Endothelial cell of umbilical vein (primary cell): ENCODE measurements around the gene RUNX2. TPM values are rescaled to one million over a fixed set of nuclear protein-coding genes. Genes with fewer than 3 reads are reported as not detected.

Source experiments
- BruUV-seq: library from RNA; stranded (reverse); fragments of 400-500 nt; replicated peaks from 2 replicates; lab custom pipeline; 2021; lab: Mats Ljungman, UMichigan
- CTCF ChIA-PET: fragments of 300-600, 350-600 bp; sonication (Branson Sonifier 250); formaldehyde crosslinking; loops from one replicate; lab custom pipeline; 2021; ENCODE audit warnings: antibody characterized with exemption, inconsistent platforms; lab: Charles Lee
- POLR2A ChIA-PET: fragments of 300-600, 350-600 bp; sonication (Branson Sonifier 250); formaldehyde crosslinking; loops from one replicate; lab custom pipeline; 2021; ENCODE audit warnings: antibody characterized with exemption, inconsistent platforms; lab: Charles Lee
- DNase-seq: peaks from one replicate; pipeline ENCODE4 v3.0.0-alpha.2; 2011; ENCODE audit warnings: low read depth, low spot score
- FAIRE-seq: peaks from 2 replicates; lab custom pipeline; 2011; peaks lifted over from hg19 to GRCh38; lab: Jason Lieb, UNC
- H2AFZ ChIP-seq: 2 replicates; pipeline ENCODE4 v1.6.0; 2012; ENCODE audit warnings: low read depth, low read length, control low read depth, inconsistent platforms
- H3K27ac ChIP-seq: 2 replicates; pipeline ENCODE4 v1.5.1; 2011; ENCODE audit warnings: low read depth, mild to moderate bottlenecking, control low read depth, low read length, moderate library complexity; ENCODE audit not compliant: insufficient read depth
- H3K27me3 ChIP-seq, 2 experiments: 2 replicates each; pipeline versions ENCODE4 v1.6.0 to v1.6.1; 2011; ENCODE audit warnings: low read length in 2 of 2, mixed read lengths in 1 of 2; ENCODE audit not compliant: control insufficient read depth in 2 of 2, insufficient read depth in 2 of 2
- H3K36me3 ChIP-seq, 2 experiments: 2 replicates in 1 of 2; 3 replicates in 1 of 2; pipeline ENCODE4 v1.5.1; 2011; ENCODE audit warnings: low read length in 2 of 2, mild to moderate bottlenecking in 1 of 2, moderate library complexity in 1 of 2; ENCODE audit not compliant: control insufficient read depth in 2 of 2, insufficient read depth in 2 of 2; ENCODE audit errors: extremely low read depth in 1 of 2
- H3K4me1 ChIP-seq: 3 replicates; pipeline ENCODE4 v1.5.1; 2011; ENCODE audit warnings: mild to moderate bottlenecking, low read length; ENCODE audit not compliant: control insufficient read depth, insufficient read depth; ENCODE audit errors: extremely low read depth
- H3K4me2 ChIP-seq: 2 replicates; pipeline ENCODE4 v1.6.1; 2011; ENCODE audit warnings: low read length, control low read depth, mixed read lengths; ENCODE audit not compliant: insufficient read depth
- H3K4me3 ChIP-seq, 3 experiments: fragments of 200-600 bp in 1 of 3; sonication (generic), shearing (Covaris generic) in 1 of 3; replicated peaks in 1 of 3; 2 replicates each; pipeline ENCODE4 v1.5.1; 2011 to 2016; ENCODE audit warnings: control low read depth in 3 of 3, low read length in 3 of 3, mild to moderate bottlenecking in 2 of 3, inconsistent platforms in 1 of 3, low read depth in 1 of 3, moderate library complexity in 1 of 3; ENCODE audit not compliant: insufficient read depth in 1 of 3
- H3K79me2 ChIP-seq: 2 replicates; pipeline ENCODE4 v1.6.0; 2012; ENCODE audit warnings: low read length, inconsistent platforms; ENCODE audit not compliant: control insufficient read depth, insufficient read depth
- H3K9ac ChIP-seq: replicated peaks from 2 replicates; pipeline ENCODE3; 2011; ENCODE audit warnings: low read length, control low read depth; ENCODE audit not compliant: insufficient read depth; ENCODE audit errors: extremely low read depth
- H3K9me1 ChIP-seq: replicated peaks from 3 replicates; pipeline ENCODE4 v1.6.0; 2011; ENCODE audit warnings: mild to moderate bottlenecking, low read length; ENCODE audit not compliant: control insufficient read depth, insufficient read depth; ENCODE audit errors: extremely low read depth
- H3K9me3 ChIP-seq: replicated peaks from 2 replicates; pipeline ENCODE4 v1.5.1; 2012; ENCODE audit warnings: low read length, inconsistent platforms; ENCODE audit not compliant: control insufficient read depth, insufficient read depth
- H4K20me1 ChIP-seq: replicated peaks from 2 replicates; pipeline ENCODE3; 2011; ENCODE audit warnings: mild to moderate bottlenecking, low read length; ENCODE audit not compliant: control insufficient read depth, insufficient read depth; ENCODE audit errors: extremely low read depth
- EZH2 ChIP-seq: IDR thresholded peaks from 2 replicates; pipeline ENCODE4 v1.6.1; 2012; ENCODE audit warnings: borderline replicate concordance, low read depth, mild to moderate bottlenecking, moderate library complexity, low read length, inconsistent platforms; ENCODE audit not compliant: severe bottlenecking
- FOS ChIP-seq: IDR thresholded peaks from 2 replicates; pipeline ENCODE4 v1.6.1; 2011; ENCODE audit warnings: mild to moderate bottlenecking, low read length, moderate library complexity, borderline replicate concordance; ENCODE audit not compliant: insufficient read depth
- GATA2 ChIP-seq: IDR thresholded peaks from 2 replicates; pipeline ENCODE4 v1.7.0; 2011; ENCODE audit warnings: low read depth, mild to moderate bottlenecking, moderate library complexity, mixed read lengths, low read length; ENCODE audit not compliant: insufficient read length, insufficient read depth
- JUN ChIP-seq: IDR thresholded peaks from 2 replicates; pipeline ENCODE4 v1.6.1; 2011; ENCODE audit warnings: borderline replicate concordance, low read depth; ENCODE audit not compliant: insufficient read length, insufficient read depth
- MYC ChIP-seq: IDR thresholded peaks from one replicate; pipeline ENCODE4 v1.6.1; 2011; ENCODE audit warnings: mild to moderate bottlenecking, low read depth, low read length
- POLR2A ChIP-seq: IDR thresholded peaks from 2 replicates; pipeline ENCODE4 v1.6.1; 2012; ENCODE audit warnings: low read depth, mild to moderate bottlenecking, control low read depth, low read length
- POLR2AphosphoS5 ChIP-seq: IDR thresholded peaks from 2 replicates; pipeline ENCODE4 v1.6.1; 2012; ENCODE audit warnings: low read depth, mild to moderate bottlenecking, control low read depth, low read length, moderate library complexity; ENCODE audit not compliant: insufficient read depth
- dilution Hi-C: fragments of 300-500 bp; cut with MboI; formaldehyde crosslinking; loops from one replicate; pipeline ENCODE4 v1.15.0; 2019; ENCODE audit warnings: low sequenced_read_pairs; ENCODE audit not compliant: extremely low pct_ligation_motif_present
- intact Hi-C: fragments of 100-400 bp; cut with micrococcal nuclease; formaldehyde crosslinking; loops from one replicate; pipeline ENCODE4 v1.10.0; 2022
- polyA plus RNA-seq, 4 experiments: library from polyadenylated mRNA; depleted of rRNA in 3 of 4; stranded (reverse) in 3 of 4; unstranded in 1 of 4; fragments of >200 nt; gene quantifications; 2 replicates each; pipeline versions ENCODE4 v1.2.1 to v1.2.3, GENCODE V29; 2011 to 2012; ENCODE audit warnings: missing spikeins in 1 of 4
- total RNA-seq: library from RNA; stranded (reverse); gene quantifications from 2 replicates; pipeline ENCODE4 v1.2.3, GENCODE V29; 2021
- TF ChIP-seq, protein P1 (sequence below), 2 donors: IDR thresholded peaks; 1 replicate in 1 of 2; 2 replicates in 1 of 2; pipeline ENCODE4 v1.5.1; 2011; ENCODE audit warnings: low read length in 2 of 2, mild to moderate bottlenecking in 2 of 2, moderate library complexity in 2 of 2, control low read depth in 1 of 2, inconsistent platforms in 1 of 2, low read depth in 1 of 2; ENCODE audit not compliant: insufficient read depth in 1 of 2; ENCODE audit errors: extremely low read depth in 1 of 2
- TF ChIP-seq, protein P2 (sequence below): IDR thresholded peaks from 2 replicates; pipeline ENCODE4 v1.6.1; 2011; ENCODE audit not compliant: insufficient read depth, insufficient read length

Gene RUNX2
- total and polyA plus RNA-seq, 2 donors (not counting 3 experiments of a cell fraction or from before 2014, with no cell fraction given) = 0.06 TPM; not detected in 1

GRCh38 chr6:45584127-45584526 is 256.0 kb downstream of the RUNX2 start:
- TF ChIP-seq, protein P1, sequence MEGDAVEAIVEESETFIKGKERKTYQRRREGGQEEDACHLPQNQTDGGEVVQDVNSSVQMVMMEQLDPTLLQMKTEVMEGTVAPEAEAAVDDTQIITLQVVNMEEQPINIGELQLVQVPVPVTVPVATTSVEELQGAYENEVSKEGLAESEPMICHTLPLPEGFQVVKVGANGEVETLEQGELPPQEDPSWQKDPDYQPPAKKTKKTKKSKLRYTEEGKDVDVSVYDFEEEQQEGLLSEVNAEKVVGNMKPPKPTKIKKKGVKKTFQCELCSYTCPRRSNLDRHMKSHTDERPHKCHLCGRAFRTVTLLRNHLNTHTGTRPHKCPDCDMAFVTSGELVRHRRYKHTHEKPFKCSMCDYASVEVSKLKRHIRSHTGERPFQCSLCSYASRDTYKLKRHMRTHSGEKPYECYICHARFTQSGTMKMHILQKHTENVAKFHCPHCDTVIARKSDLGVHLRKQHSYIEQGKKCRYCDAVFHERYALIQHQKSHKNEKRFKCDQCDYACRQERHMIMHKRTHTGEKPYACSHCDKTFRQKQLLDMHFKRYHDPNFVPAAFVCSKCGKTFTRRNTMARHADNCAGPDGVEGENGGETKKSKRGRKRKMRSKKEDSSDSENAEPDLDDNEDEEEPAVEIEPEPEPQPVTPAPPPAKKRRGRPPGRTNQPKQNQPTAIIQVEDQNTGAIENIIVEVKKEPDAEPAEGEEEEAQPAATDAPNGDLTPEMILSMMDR (IDR thresholded peaks at IDR 0.05; ENCODE audit: extremely low read depth in 1 of 2, insufficient read depth in 1 of 2, low read depth in 1 of 2, low read length in 2 of 2) = no peak
- TF ChIP-seq FOS = no peak
- no TSS peak for BruUV-seq
- Histone ChIP-seq H3K4me3 (no peak overlapping the region), H3K9me1 (no peaks in the 10 kb centered on the region), H3K79me2 (no peaks in the 10 kb centered on the region), H3K27ac (no peak overlapping the region), H3K9me3 (no peaks in the 10 kb centered on the region), H3K36me3 (no peaks in the 10 kb centered on the region), H3K27me3 (peaks cover 0 to 1% of the 10 kb centered on the region in 2 experiments), H4K20me1 (no peaks in the 10 kb centered on the region), H3K9ac (no peak overlapping the region), H3K4me2 (no peak overlapping the region), H3K4me1 (no peaks in the 10 kb centered on the region), H2AFZ (no peak overlapping the region)
- FAIRE-seq = no peak
- intact Hi-C loops = no loop called here
- CTCF ChIA-PET = no interaction called here
- DNase-seq = no peak
- dilution Hi-C loops = no loop called here
- POLR2A ChIA-PET = no interaction called here

DNA sequence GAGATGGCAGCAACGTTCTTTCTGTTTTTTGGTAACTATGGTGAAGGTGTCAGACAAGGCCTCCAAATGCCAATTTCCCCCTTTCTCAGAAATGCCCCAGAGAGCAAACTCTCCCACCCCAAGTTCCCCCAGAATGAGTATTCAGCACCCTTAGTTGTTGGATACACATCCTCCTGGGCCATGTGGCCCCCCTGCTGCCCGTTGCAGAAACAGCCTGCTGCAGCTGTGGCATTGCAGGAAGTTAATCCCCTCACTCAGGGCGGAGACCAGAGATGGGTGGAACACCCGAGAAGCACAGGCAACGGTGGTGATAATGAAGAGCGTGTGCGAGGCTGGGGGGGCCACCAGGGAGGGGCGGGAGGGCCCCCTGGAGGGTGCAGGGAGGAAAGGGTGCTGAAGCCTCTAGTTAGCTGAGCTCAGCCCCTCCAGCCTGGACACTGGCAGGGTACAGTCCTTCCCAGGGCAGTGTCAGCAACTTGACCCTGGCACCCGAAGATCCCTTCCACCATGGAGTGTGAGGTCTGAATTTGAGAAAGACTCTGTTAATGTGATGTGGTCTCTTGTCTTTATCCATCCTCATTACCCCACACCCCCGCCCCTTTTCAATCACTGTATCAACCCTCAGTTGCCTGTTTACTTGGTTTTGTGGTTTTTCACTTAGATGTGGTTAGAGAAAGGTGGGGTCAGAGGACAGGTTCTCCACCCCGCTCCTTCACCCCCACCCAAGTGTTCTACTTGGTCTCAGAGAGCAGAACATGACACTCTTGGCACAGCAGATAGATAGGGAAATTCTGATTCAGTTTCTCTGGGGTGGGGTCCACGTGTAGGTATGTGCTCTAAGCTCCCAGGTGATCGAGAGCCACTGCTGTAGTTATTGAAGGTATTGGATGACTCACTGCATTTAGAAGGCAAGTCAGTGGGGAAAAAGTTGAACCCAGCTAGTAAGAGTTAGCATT is 258.4 kb downstream of the RUNX2 start:
- Histone ChIP-seq H3K27me3 (no peaks in the 10 kb centered on the region), H3K4me2 (no peak overlapping the region), H3K9me1 (no peaks in the 10 kb centered on the region), H2AFZ (no peak overlapping the region), H3K27ac (no peak overlapping the region), H3K4me1 (peaks cover 8% of the 10 kb centered on the region), H3K36me3 (no peaks in the 10 kb centered on the region), H3K79me2 (no peaks in the 10 kb centered on the region), H3K9me3 (no peaks in the 10 kb centered on the region), H3K4me3 (no peak overlapping the region), H4K20me1 (no peaks in the 10 kb centered on the region), H3K9ac (no peak overlapping the region)
- dilution Hi-C loops (no loop called here), intact Hi-C loops (no loop called here)
- ChIA-PET CTCF (interaction anchor here (0.9 kb wide), 1 partner anchor 128 kb away, joined by 3 read pairs; no protein-coding TSS in a partner anchor), POLR2A (interaction anchor here (0.7 kb wide), 1 partner anchor 257 kb away, joined by 5 read pairs; no protein-coding TSS in a partner anchor)
- no peak for TF ChIP-seq JUN
- no peak for TF ChIP-seq POLR2AphosphoS5
- no peak for TF ChIP-seq POLR2A
- TF ChIP-seq MYC = no peak
- TF ChIP-seq, protein P2, sequence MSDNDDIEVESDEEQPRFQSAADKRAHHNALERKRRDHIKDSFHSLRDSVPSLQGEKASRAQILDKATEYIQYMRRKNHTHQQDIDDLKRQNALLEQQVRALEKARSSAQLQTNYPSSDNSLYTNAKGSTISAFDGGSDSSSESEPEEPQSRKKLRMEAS = no peak
- TF ChIP-seq, protein P1 (IDR thresholded peaks at IDR 0.05; ENCODE audit: extremely low read depth in 1 of 2, insufficient read depth in 1 of 2, low read depth in 1 of 2, low read length in 2 of 2) = no peak
- no peak for TF ChIP-seq FOS
- no peak for TF ChIP-seq EZH2
- no peak for TF ChIP-seq GATA2
- DNase-seq (no peak), FAIRE-seq (no peak)
- no TSS peak for BruUV-seq
